Effector memory CD4-positive, alpha-beta T cell (primary cell): ENCODE data around the gene LDLRAP1.
"Not testable (repeated sequence)": the region's sequence is repeated elsewhere in the genome, so short reads cannot be mapped to it uniquely, and the experiment has no call there.

Experiments
- DNase-seq, 3 donors: peaks; one replicate each; pipeline ENCODE4 v3.0.0-alpha.2; 2020
- H3K27ac ChIP-seq: 2 replicates; pipeline ENCODE4 v1.7.0; 2013; ENCODE audit warnings: mild to moderate bottlenecking, low read length, moderate library complexity; ENCODE audit not compliant: insufficient read depth, poor library complexity, severe bottlenecking
- H3K27me3 ChIP-seq: replicated peaks from 2 replicates; pipeline ENCODE4 v1.7.0; 2013; ENCODE audit warnings: mild to moderate bottlenecking, low read length; ENCODE audit not compliant: insufficient read depth, control insufficient read depth, poor library complexity, severe bottlenecking
- H3K36me3 ChIP-seq: 2 replicates; pipeline ENCODE4 v1.7.0; 2013; ENCODE audit warnings: mild to moderate bottlenecking, low read length, moderate library complexity; ENCODE audit not compliant: control insufficient read depth, insufficient read depth
- H3K4me1 ChIP-seq: 2 replicates; pipeline ENCODE4 v1.7.0; 2013; ENCODE audit warnings: low read length, mild to moderate bottlenecking; ENCODE audit not compliant: control insufficient read depth, insufficient read depth, poor library complexity, severe bottlenecking
- H3K4me3 ChIP-seq: 2 replicates; pipeline ENCODE4 v1.7.0; 2013; ENCODE audit warnings: low read length, low read depth, mild to moderate bottlenecking; ENCODE audit not compliant: insufficient read depth, poor library complexity, severe bottlenecking
- H3K9me3 ChIP-seq: 2 replicates; pipeline ENCODE4 v1.7.0; 2013; ENCODE audit warnings: mild to moderate bottlenecking, low read length, moderate library complexity; ENCODE audit not compliant: control insufficient read depth

LDLRAP1 gene

GRCh38 chr1:25587290-25587689 is 43.9 kb downstream of the LDLRAP1 start:
- DNase-seq = no peak
- H3K27me3 ChIP-seq = no peaks in the 10 kb centered on the region
- H3K27ac ChIP-seq = no peak overlapping the region
- H3K4me3 ChIP-seq = no peak overlapping the region
- H3K4me1 ChIP-seq = peaks cover 4% of the 10 kb centered on the region
- H3K9me3 ChIP-seq = no peaks in the 10 kb centered on the region
- H3K36me3 ChIP-seq = no peaks in the 10 kb centered on the region

- H3K27me3 ChIP-seq, H3K9me3 ChIP-seq, H3K4me1 ChIP-seq, H3K27ac ChIP-seq, DNase-seq, H3K36me3 ChIP-seq, H3K4me3 ChIP-seq: not testable (repeated sequence)
Measured at GRCh38 chr1:25588224-25588623, 44.8 kb downstream of the LDLRAP1 start.

DNA sequence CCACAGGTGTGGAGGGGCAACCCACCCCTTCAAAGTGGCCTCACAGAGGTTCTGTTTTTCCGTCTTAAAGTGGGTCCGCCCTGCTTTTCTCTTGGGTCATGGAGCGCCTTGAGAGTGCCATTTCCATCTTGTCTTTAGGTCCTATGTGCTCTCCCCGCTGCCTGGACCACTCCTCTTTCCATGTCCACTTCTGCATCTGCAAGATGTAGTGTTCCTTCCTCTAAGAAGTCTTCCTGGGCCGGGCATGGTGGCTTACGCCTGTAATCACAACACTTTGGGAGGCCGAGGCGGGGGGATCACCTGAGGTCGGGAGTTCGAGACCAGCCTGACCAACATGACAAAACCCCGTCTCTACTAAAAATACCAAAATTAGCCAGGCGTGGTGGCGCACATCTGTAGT is 45.4 kb downstream of the LDLRAP1 start:
- DNase-seq, H3K4me3 ChIP-seq, H3K36me3 ChIP-seq: not testable (repeated sequence)

GRCh38 chr1:25590096-25590824 is 46.9 kb downstream of the LDLRAP1 start:
- Histone ChIP-seq H3K9me3 (no peaks in the 10 kb centered on the region), H3K4me3 (no peak overlapping the region), H3K36me3 (no peaks in the 10 kb centered on the region), H3K27ac (no peak overlapping the region), H3K4me1 (peaks cover 4% of the 10 kb centered on the region), H3K27me3 (no peaks in the 10 kb centered on the region)
- no peak for DNase-seq

More for the DNA sequence above, 45.4 kb downstream of the LDLRAP1 start:
- H3K27ac ChIP-seq, H3K4me1 ChIP-seq, H3K27me3 ChIP-seq, H3K9me3 ChIP-seq: not testable (repeated sequence)

DNA sequence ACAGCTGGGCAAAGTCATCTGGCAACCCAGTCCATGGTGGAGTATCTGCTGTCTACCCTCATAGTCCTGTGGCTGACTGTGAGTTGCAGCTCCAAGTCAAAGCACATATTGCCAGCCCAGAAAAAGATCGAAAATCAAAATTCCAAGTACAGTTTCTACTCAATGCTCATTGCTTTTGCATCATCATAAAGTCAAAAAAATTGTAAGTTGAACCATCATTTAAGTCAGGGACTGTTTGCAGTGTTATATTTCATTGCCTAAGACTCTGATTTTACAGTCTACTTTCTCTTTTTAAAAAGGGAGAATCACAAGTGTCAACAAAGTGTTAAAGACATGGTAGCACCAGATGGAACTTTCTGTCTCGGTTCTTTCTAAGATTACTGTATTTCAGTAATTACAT is 50.5 kb downstream of the LDLRAP1 start:
- Histone ChIP-seq H3K4me3 (no peak overlapping the region), H3K27ac (no peak overlapping the region), H3K36me3 (no peaks in the 10 kb centered on the region), H3K9me3 (no peaks in the 10 kb centered on the region), H3K4me1 (no peaks in the 10 kb centered on the region), H3K27me3 (no peaks in the 10 kb centered on the region)
- no peak for DNase-seq

- Histone ChIP-seq H3K27ac (no peak overlapping the region), H3K27me3 (no peaks in the 10 kb centered on the region), H3K36me3 (no peaks in the 10 kb centered on the region), H3K4me3 (no peak overlapping the region), H3K9me3 (no peaks in the 10 kb centered on the region), H3K4me1 (no peaks in the 10 kb centered on the region)
- no peak for DNase-seq
Measured at GRCh38 chr1:25594971-25595370, 51.6 kb downstream of the LDLRAP1 start.

GRCh38 chr1:25596641-25597040 is 53.2 kb downstream of the LDLRAP1 start:
- not testable (repeated sequence) for DNase-seq, H3K9me3 ChIP-seq, H3K27me3 ChIP-seq, H3K36me3 ChIP-seq, H3K27ac ChIP-seq, H3K4me1 ChIP-seq, H3K4me3 ChIP-seq

- Histone ChIP-seq H3K36me3 (no peaks in the 10 kb centered on the region), H3K4me3 (no peak overlapping the region), H3K9me3 (no peaks in the 10 kb centered on the region), H3K27me3 (no peaks in the 10 kb centered on the region), H3K27ac (no peak overlapping the region), H3K4me1 (no peaks in the 10 kb centered on the region)
- DNase-seq = no peak
Measured at GRCh38 chr1:25598879-25599278, 55.5 kb downstream of the LDLRAP1 start.

DNA sequence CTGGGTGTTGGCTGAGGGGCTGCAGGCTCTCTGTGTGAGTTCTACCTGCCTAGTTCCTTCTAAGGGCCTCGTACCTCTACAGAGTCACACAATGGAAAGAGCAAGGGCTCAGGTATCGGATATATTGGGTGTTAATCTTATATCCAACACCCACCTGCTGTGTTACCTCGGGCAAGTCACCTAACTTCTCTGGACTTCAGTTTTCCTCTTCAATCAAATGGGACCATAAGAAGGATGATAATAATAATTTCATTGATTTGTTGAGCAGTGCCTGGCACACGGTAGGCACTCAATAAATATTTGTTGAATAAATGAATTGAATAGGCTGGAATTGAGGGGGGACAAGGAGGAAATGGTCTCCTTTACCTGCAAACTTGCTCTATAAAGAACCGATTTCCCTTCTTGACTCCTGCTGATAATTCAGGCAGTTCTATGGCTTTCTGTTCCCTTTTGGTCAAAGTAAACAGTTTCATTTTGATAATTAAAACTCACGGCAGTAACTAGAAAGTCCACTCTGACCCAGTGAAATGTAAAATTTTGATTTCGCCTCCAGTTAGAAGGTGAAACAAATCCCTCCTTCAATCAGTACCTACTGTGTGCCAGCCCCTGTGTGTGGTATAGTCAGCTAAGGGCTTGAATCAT is 56.7 kb downstream of the LDLRAP1 start:
- no peaks in the 10 kb centered on the region for H3K9me3 ChIP-seq
- H3K4me3 ChIP-seq = no peak overlapping the region
- no peak overlapping the region for H3K27ac ChIP-seq
- DNase-seq = no peak
- no peaks in the 10 kb centered on the region for H3K4me1 ChIP-seq
- H3K27me3 ChIP-seq = no peaks in the 10 kb centered on the region
- H3K36me3 ChIP-seq = no peaks in the 10 kb centered on the region

DNA sequence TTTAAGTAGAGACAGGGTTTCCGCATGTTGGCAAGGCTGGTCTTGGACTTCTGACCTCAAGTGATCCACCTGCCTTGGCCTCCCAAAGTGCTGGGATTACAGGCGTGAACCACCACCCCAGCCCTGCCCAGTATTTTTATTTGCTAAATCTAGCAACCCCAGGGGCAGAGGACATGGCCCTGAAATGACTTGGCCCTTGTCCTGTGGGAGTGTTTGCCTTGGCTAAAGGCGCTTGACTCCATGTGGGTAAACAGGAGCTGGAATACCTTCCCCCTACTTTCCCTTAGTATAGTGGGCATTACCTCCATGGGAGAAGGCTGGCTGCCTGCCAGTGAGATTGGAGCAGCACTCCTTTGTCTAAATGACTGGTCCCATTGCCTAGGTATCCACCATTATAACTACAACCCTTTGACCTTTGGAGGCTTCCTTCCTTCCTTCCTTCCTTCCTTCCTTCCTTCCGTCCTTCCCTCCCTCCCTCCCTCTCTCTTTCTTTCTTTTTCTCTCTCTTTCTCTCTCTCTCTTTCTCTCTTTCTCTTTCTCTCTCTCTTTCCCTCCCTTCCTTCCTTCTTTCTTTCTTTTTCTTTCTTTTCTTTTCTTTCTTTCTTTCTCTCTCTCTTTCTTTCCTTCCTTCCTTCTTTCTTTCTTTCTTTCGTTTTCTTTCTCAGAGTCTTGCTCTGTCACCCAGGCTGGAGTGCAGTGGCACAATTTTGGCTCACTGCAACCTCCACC is 57.7 kb downstream of the LDLRAP1 start:
- H3K36me3 ChIP-seq, H3K4me3 ChIP-seq, H3K4me1 ChIP-seq, H3K27ac ChIP-seq, DNase-seq, H3K9me3 ChIP-seq, H3K27me3 ChIP-seq: not testable (repeated sequence)
